Panc1 (cell line): ENCODE results near the gene TMEM266. TPM values are rescaled to one million over a fixed set of nuclear protein-coding genes. Genes with fewer than 3 reads are reported as not detected.

ENCODE experiments used
- ATAC-seq: fragments of 200-7000 bp; cut with Tn5 transposase; 2 replicates; pipeline ENCODE4 v1.9.1; 2020; ENCODE audit warnings: mild to moderate bottlenecking, moderate library complexity
- BruUV-seq: library from RNA; stranded (reverse); fragments of 400-500 nt; replicated peaks from 2 replicates; lab custom pipeline; 2021; lab: Mats Ljungman, UMichigan
- CTCF ChIA-PET: fragments of 300-600 bp; sonication (Branson Sonifier 250); formaldehyde crosslinking; loops from one replicate; lab custom pipeline; 2022; ENCODE audit warnings: antibody characterized with exemption; lab: Charles Lee
- POLR2A ChIA-PET: fragments of 300-600 bp; sonication (Branson Sonifier 250); formaldehyde crosslinking; loops from one replicate; lab custom pipeline; 2022; ENCODE audit warnings: antibody characterized with exemption; lab: Charles Lee
- DNase-seq: peaks from one replicate; pipeline ENCODE4 v3.0.0-alpha.2; 2010; ENCODE audit warnings: low read depth, low spot score
- H3K27ac ChIP-seq: 2 replicates; pipeline ENCODE4 v1.5.1; 2011; ENCODE audit warnings: mild to moderate bottlenecking, low read length, inconsistent platforms
- H3K27me3 ChIP-seq: fragments of 200-500 bp; sonication (Bioruptor generic); 2 replicates; pipeline ENCODE4 v1.6.0; 2014; ENCODE audit warnings: low read length, inconsistent platforms; ENCODE audit not compliant: control insufficient read depth, insufficient read depth
- H3K36me3 ChIP-seq: fragments of 200-500 bp; sonication (Bioruptor generic); 2 replicates; pipeline ENCODE4 v1.5.1; 2014; ENCODE audit warnings: inconsistent platforms, mild to moderate bottlenecking, low read length, moderate library complexity; ENCODE audit not compliant: control insufficient read depth, insufficient read depth
- H3K4me1 ChIP-seq: 2 replicates; pipeline ENCODE4 v1.5.1; 2011; ENCODE audit warnings: inconsistent platforms, mild to moderate bottlenecking, low read length, moderate library complexity; ENCODE audit not compliant: control insufficient read depth, insufficient read depth
- H3K4me3 ChIP-seq, 2 experiments: 2 replicates each; pipeline ENCODE4 v1.5.1; 2011 to 2012; ENCODE audit warnings: low read depth in 2 of 2, low read length in 2 of 2, mild to moderate bottlenecking in 2 of 2, inconsistent platforms in 1 of 2, moderate library complexity in 1 of 2
- H3K9me3 ChIP-seq: fragments of 200-500 bp; sonication (Bioruptor generic); 2 replicates; pipeline ENCODE4 v1.5.1; 2014; ENCODE audit warnings: low read depth, mild to moderate bottlenecking, inconsistent platforms, low read length, moderate library complexity; ENCODE audit not compliant: control insufficient read depth, insufficient read depth
- POLR2AphosphoS5 ChIP-seq: IDR thresholded peaks from 2 replicates; pipeline ENCODE4 v1.6.1; 2012; ENCODE audit warnings: mild to moderate bottlenecking, low read depth, low read length, moderate library complexity
- SIN3A ChIP-seq: IDR thresholded peaks from 2 replicates; pipeline ENCODE4 v1.6.1; 2012; ENCODE audit warnings: low read depth, mild to moderate bottlenecking, low read length, moderate library complexity, borderline replicate concordance; ENCODE audit not compliant: insufficient read depth
- TCF7L2 ChIP-seq: IDR thresholded peaks from 2 replicates; pipeline ENCODE4 v1.6.1; 2011; ENCODE audit warnings: mild to moderate bottlenecking, low read depth, low read length, inconsistent platforms
- in situ Hi-C: cut with HindIII; loops from 2 replicates; pipeline ENCODE4 v1.10.0; 2016; ENCODE audit warnings: low sequenced_read_pairs, low pct_unique_long_range_greater_than_20kb
- intact Hi-C: fragments of 100-400 bp; cut with micrococcal nuclease; formaldehyde crosslinking; loops from one replicate; pipeline ENCODE4 v1.10.0; 2022; ENCODE audit not compliant: unreplicated experiment
- total RNA-seq: library from RNA; stranded (reverse); gene quantifications from one replicate; pipeline ENCODE4 v1.2.1, GENCODE V29; 2021; ENCODE audit not compliant: unreplicated experiment
- TF ChIP-seq, protein P1 (sequence below): fragments of 450-650 bp; IDR thresholded peaks from 2 replicates; pipeline ENCODE4 v1.5.1; 2017; ENCODE audit warnings: mild to moderate bottlenecking
- TF ChIP-seq, protein P2 (sequence below), 2 experiments: IDR thresholded peaks; 2 replicates each; pipeline ENCODE4 v1.6.1; 2011 to 2012; ENCODE audit warnings: low read depth in 2 of 2, control low read depth in 1 of 2, low read length in 1 of 2, mild to moderate bottlenecking in 1 of 2, moderate library complexity in 1 of 2; ENCODE audit not compliant: insufficient read depth in 1 of 2

TMEM266 gene
- total RNA-seq, 1 experiment from 2014 or later, result 0.21 TPM

DNA sequence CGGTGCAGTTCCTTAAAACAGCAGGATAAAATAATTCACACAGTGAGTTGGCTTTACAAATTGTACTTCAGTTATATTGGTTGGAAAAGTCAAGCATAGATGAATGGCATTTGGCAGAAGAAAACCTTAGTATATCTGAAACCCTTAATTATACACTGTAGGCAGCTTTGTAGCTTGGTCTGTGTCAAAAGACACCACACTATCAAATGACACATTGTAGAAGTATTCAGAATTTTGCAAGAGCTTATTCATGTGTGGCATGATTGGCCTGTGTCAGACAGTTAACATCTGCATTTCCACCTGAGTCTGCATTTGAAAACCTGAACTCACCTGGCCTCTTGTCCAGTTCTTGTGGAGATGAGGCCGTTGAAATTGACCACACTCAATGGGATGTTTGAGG is 13.8 kb downstream of the TMEM266 start:
- Histone ChIP-seq H3K4me3 (no peak overlapping the region), H3K36me3 (no peaks in the 10 kb centered on the region), H3K4me1 (no peaks in the 10 kb centered on the region), H3K27ac (no peak overlapping the region), H3K9me3 (no peaks in the 10 kb centered on the region), H3K27me3 (peaks cover 7% of the 10 kb centered on the region; the same call in 1 of the 2 replicates)
- no TSS peak for BruUV-seq
- ChIA-PET POLR2A (no interaction called here), CTCF (interaction anchor here (0.7 kb wide), 1 partner anchor 1977 kb away, joined by 5 read pairs; no protein-coding TSS in a partner anchor)
- in situ Hi-C loops, result no loop called here
- DNase-seq (no peak), ATAC-seq (no peak)
- intact Hi-C loops, result no loop called here
- TF ChIP-seq, protein P1, sequence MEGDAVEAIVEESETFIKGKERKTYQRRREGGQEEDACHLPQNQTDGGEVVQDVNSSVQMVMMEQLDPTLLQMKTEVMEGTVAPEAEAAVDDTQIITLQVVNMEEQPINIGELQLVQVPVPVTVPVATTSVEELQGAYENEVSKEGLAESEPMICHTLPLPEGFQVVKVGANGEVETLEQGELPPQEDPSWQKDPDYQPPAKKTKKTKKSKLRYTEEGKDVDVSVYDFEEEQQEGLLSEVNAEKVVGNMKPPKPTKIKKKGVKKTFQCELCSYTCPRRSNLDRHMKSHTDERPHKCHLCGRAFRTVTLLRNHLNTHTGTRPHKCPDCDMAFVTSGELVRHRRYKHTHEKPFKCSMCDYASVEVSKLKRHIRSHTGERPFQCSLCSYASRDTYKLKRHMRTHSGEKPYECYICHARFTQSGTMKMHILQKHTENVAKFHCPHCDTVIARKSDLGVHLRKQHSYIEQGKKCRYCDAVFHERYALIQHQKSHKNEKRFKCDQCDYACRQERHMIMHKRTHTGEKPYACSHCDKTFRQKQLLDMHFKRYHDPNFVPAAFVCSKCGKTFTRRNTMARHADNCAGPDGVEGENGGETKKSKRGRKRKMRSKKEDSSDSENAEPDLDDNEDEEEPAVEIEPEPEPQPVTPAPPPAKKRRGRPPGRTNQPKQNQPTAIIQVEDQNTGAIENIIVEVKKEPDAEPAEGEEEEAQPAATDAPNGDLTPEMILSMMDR, result no peak
- no peak for TF ChIP-seq POLR2AphosphoS5
- no peak for TF ChIP-seq TCF7L2
- TF ChIP-seq SIN3A, result no peak
- TF ChIP-seq, protein P2, sequence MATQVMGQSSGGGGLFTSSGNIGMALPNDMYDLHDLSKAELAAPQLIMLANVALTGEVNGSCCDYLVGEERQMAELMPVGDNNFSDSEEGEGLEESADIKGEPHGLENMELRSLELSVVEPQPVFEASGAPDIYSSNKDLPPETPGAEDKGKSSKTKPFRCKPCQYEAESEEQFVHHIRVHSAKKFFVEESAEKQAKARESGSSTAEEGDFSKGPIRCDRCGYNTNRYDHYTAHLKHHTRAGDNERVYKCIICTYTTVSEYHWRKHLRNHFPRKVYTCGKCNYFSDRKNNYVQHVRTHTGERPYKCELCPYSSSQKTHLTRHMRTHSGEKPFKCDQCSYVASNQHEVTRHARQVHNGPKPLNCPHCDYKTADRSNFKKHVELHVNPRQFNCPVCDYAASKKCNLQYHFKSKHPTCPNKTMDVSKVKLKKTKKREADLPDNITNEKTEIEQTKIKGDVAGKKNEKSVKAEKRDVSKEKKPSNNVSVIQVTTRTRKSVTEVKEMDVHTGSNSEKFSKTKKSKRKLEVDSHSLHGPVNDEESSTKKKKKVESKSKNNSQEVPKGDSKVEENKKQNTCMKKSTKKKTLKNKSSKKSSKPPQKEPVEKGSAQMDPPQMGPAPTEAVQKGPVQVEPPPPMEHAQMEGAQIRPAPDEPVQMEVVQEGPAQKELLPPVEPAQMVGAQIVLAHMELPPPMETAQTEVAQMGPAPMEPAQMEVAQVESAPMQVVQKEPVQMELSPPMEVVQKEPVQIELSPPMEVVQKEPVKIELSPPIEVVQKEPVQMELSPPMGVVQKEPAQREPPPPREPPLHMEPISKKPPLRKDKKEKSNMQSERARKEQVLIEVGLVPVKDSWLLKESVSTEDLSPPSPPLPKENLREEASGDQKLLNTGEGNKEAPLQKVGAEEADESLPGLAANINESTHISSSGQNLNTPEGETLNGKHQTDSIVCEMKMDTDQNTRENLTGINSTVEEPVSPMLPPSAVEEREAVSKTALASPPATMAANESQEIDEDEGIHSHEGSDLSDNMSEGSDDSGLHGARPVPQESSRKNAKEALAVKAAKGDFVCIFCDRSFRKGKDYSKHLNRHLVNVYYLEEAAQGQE (IDR thresholded peaks at IDR 0.05; ENCODE audit: insufficient read depth in 1 of 2, low read depth in 2 of 2, low read length in 1 of 2), result no peak

DNA sequence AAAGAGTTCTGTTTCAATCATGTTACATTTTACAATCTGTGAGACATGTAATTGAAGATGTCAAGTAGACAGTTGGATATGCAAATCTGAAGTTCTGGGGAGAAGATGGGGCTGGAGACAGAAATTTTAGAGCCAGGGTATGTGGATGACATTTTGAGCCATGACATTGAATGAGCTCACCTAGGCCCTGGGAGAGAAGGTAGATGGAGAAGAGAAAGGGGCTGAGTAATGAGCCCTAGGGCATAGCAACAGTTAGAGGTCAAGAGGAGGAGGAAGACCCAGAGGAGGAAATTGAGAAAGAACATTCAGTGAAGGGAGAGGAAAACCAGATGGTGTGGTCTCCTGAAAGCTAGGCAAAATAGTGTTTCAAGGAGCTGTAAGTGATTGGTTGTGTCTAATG is 15.3 kb downstream of the TMEM266 start:
- no peaks in the 10 kb centered on the region for H3K9me3 ChIP-seq
- DNase-seq (no peak), ATAC-seq (no peak)
- TF ChIP-seq POLR2AphosphoS5 (no peak), TCF7L2 (no peak), SIN3A (no peak)
- TF ChIP-seq, protein P2 (IDR thresholded peaks at IDR 0.05; ENCODE audit: insufficient read depth in 1 of 2, low read depth in 2 of 2, low read length in 1 of 2), result no peak
- TF ChIP-seq, protein P1, result no peak
- H3K4me1 ChIP-seq, result no peaks in the 10 kb centered on the region
- H3K27ac ChIP-seq, result no peak overlapping the region
- H3K36me3 ChIP-seq, result no peaks in the 10 kb centered on the region
- peaks cover 5% of the 10 kb centered on the region; the same call in 1 of the 2 replicates for H3K27me3 ChIP-seq
- in situ Hi-C loops, result no loop called here
- no TSS peak for BruUV-seq
- intact Hi-C loops, result no loop called here
- ChIA-PET POLR2A (no interaction called here), CTCF (no interaction called here)
- H3K4me3 ChIP-seq, result no peak overlapping the region
